ENCODE measurements around the gene DCAF11. TPM values are rescaled to one million over a fixed set of nuclear protein-coding genes. Genes with fewer than 3 reads are reported as not detected.
"Not testable (repeated sequence)": the region's sequence is repeated elsewhere in the genome, so short reads cannot be mapped to it uniquely, and the experiment has no call there.

DCAF11 gene
- total RNA-seq, 2 donors from 2014 or later, result 101 to 107 TPM

- intact Hi-C loops (cut with DNase I, micrococcal nuclease), result no loop called here
- no peak for ATAC-seq
- no peak for DNase-seq
Measured at GRCh38 chr14:24093207-24093900, 21.2 kb upstream of the DCAF11 start.

DNA sequence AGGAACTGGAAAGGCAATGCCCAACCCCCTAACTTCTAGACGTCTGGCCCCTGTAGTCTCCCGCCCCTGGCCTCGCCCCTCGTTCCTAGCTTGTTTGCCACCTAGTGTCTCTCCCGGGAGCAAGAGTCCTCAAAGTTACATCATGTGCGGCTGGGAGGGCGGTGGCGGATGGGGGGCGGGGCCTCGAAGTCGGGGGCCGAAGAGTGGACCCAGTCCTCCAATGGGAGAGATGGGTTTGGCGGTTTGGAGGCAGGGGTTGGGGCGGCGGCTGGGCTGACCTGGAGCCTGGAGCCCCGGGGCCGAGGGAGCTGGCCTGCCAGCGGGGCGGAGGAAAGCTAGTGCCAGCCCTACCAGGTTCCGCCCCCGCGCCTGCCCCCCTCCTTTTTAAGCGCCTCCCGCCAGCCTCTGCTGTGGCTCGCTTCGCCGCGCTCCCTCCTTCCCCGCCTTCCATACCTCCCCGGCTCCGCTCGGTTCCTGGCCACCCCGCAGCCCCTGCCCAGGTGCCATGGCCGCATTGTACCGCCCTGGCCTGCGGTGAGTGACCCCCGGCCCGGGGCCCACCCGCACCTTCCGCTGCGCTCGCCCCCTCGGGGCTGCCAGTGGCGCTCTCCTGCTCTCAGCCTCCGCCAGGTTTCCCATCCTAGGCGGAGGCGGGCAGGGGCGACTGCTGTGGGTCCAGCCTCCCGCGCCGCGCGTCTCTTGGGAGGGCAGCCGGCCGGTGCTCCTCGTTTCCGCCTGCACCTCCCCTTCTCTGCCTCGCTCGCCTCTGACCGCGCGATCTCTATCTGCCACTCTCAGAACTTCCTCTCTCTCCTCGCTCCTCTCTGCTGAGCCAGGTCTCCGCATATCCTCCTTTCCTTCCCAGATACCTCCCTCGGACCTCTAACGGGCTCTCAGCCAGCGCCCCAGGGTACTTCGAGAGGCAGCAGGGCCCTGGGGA is 20.4 kb upstream of the DCAF11 start, which contains the start of gene PCK2:
Gene PCK2, plus strand, starts transcription at position 411 of the 940 bp plus-strand sequence. Its CDS starts 95 bp downstream, at position 506.
- peak; percentile 97 for DNase-seq
- intact Hi-C loops (cut with DNase I, micrococcal nuclease), result no loop called here
- peak; percentile 74 for ATAC-seq

GRCh38 chr14:24094841-24095270 is 19.7 kb upstream of the DCAF11 start:
- ATAC-seq, result peak; percentile 3
- peak in 1 of 2 donors; percentile 44 for DNase-seq
- intact Hi-C loops (cut with DNase I, micrococcal nuclease), result no loop called here

DNA sequence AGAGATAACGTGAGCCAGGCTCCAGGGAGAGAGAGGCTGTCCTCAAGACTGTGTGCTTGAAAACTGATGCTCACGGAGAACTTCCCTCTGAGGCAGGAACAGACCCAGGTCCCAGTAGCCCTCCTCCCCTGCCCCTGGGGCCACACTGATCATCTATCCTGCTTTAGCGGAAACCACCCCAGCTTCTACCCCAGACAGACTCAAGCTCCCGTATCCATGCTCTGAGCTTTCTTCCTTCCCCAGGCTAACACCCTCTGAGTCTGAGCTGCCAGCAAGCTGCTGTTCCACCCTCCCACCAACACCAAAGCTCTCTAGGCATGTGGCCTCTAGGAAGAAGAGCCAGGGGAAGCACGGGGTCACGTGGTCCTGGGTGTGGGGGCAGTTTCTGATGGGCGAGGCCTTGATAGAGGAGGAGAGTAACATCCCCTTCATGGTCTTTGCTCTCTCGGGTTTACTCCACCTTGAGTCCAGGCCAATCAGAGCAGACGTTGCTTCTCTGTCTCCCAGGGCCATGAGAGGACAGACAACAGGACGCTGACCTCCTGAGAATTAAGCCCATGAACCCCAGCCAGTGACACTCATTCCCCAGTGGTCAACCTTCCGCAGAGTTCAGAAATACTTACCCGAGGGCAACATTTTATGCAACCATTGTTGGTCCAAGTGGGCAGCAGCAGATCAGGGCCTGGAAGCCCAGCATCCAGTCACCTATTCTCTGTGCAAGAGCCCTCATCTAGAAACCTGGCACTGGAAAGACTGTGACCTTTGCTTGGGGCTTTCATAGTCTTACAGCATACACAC is 19.1 kb upstream of the DCAF11 start:
- intact Hi-C loops (cut with DNase I, micrococcal nuclease), result no loop called here
- ATAC-seq (peak; percentile 65), DNase-seq (peak; percentile 91 to 95)

DNA sequence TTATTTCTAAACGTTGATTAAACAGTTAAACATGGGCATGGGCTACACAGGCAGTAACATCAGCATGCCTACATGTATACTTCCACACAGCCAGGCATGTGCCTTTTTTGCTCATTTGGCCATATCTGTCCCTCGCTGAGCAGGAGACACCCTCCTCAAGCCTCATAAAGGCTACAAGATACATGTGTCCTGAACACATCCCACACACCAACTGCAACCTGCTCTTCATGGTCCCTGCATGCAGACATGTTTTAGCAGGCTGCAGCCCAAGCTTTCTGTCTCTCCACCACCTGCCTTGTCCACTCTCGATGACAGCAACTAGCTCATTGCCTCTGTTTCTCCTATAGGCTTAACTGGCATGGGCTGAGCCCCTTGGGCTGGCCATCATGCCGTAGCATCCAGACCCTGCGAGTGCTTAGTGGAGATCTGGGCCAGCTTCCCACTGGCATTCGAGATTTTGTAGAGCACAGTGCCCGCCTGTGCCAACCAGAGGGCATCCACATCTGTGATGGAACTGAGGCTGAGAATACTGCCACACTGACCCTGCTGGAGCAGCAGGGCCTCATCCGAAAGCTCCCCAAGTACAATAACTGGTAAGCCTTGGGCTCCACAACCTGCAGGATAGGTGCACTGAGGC is 17.9 kb upstream of the DCAF11 start:
- intact Hi-C loops (cut with DNase I, micrococcal nuclease), result no loop called here
- ATAC-seq (no peak), DNase-seq (no peak)

DNA sequence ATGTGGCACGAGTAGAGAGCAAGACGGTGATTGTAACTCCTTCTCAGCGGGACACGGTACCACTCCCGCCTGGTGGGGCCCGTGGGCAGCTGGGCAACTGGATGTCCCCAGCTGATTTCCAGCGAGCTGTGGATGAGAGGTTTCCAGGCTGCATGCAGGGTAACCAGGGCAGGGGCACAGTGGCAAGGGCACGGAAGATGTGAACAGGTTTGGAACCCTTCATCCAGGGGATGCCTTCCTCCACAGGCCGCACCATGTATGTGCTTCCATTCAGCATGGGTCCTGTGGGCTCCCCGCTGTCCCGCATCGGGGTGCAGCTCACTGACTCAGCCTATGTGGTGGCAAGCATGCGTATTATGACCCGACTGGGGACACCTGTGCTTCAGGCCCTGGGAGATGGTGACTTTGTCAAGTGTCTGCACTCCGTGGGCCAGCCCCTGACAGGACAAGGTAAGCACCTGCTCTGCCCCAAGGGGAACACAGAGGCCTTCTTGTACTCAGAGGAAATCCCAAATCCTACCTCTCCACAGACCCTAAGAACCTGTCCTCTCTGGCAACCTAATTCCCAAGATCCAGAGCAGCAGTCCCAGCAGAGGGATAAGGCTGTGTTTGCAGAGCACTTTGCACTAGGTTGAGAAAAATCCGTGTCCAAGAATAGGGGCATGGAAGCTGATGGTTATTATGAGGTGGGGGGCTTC is 16.2 kb upstream of the DCAF11 start:
- intact Hi-C loops (cut with DNase I, micrococcal nuclease), result no loop called here

DNA sequence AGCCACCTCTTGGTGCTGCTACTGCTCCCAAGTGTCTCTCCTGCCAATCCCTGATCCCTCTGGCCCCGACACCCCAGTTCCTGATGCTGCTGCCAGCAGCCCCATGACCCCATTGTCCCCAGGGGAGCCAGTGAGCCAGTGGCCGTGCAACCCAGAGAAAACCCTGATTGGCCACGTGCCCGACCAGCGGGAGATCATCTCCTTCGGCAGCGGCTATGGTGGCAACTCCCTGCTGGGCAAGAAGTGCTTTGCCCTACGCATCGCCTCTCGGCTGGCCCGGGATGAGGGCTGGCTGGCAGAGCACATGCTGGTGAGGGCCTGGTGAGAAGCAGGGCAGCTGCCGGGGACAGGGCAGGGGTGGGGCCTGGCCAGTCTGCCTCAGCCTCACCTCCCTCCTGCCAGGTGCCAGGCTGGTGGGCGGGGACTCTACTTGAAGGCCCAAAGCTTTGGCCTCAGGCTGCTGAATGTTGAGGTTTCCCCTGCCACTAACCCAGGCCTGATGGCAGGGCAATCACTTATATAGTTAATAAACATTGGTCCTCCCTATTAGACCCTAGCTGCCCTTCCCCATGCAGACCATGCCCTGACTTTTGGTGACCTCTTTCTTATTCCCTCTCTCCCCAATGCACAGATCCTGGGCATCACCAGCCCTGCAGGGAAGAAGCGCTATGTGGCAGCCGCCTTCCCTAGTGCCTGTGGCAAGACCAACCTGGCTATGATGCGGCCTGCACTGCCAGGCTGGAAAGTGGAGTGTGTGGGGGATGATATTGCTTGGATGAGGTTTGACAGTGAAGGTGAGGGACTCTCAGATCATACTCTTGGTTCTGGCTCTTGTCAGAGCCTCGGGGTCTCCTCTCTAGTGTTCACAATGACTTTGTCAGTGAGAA is 15.4 kb upstream of the DCAF11 start:
- no peak for ATAC-seq
- intact Hi-C loops (cut with DNase I, micrococcal nuclease), result no loop called here
- peak in 1 of 2 donors; percentile 48 for DNase-seq

More for the DNA sequence above, 16.2 kb upstream of the DCAF11 start:
- DNase-seq (no peak), ATAC-seq (no peak)

DNA sequence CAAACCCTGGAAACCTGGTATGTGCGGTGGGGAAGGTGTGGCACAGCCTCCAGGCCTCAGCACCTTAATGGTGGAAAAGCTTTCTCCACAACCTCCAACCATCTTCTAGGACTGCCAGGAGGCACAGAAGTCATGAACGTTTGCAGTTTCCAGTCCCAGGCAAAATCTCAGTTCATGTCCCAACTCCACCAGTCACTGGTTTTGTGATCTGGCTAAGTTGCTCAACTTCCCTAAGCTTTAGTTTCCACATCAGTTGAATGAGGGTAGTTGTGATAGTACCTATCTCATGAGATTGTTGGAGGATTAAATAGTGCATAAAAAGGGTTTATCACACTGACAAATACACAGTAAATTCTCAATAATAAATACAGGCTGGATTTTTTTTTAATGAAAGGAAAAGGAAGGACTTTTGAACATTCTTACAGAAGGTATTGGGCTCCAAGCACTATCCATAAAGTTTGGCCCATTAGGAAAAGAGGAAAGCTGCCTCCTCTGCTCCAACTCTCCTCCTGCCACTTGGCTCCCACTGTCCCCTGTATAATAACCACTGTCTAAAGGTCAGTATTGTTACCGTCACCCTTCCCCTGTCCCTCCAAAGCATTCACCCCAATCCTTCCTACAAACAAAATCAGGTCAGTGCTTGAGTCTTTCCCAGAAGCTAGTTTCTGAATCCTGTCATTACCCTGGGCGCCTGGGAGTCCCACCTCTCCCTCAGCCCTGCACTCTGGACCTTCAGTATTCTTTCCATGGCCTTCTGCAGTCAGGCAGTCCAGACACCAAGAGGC is 14.2 kb upstream of the DCAF11 start:
- ATAC-seq, result no peak
- no peak for DNase-seq
- intact Hi-C loops (cut with DNase I, micrococcal nuclease), result no loop called here

GRCh38 chr14:24100982-24101494 is 13.5 kb upstream of the DCAF11 start:
- intact Hi-C loops (cut with DNase I, micrococcal nuclease), result no loop called here
- DNase-seq, result no peak
- no peak for ATAC-seq

DNA sequence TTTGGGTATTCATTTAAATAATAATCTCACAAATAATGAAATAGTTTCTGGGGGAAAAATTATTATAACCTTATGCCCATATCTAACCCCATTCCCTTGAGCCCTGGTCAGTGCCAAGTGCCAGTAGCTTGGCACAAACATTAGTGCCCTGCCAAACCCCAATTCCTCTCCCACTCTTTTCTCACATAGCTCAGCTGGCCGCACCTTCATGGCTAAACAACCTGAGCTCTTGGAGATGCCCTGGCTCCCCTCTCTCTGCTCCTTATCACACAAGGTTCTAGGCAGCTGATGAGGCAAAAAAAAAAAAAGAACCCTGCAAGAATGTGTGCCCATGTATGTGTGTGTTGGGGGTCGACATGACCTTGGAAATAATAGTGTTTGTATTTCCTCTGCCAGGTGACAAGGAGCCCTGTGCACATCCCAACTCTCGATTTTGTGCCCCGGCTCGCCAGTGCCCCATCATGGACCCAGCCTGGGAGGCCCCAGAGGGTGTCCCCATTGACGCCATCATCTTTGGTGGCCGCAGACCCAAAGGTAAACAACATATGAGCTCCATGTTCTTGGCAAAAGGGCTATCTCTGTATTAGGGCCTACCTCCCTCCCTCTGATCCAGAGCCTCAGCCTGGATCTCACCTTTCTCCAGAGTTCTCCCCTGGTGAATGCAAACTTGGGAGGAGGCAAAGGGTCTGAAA is 12.1 kb upstream of the DCAF11 start:
- no peak for ATAC-seq
- no peak for DNase-seq
- intact Hi-C loops (cut with DNase I, micrococcal nuclease), result no loop called here

DNA sequence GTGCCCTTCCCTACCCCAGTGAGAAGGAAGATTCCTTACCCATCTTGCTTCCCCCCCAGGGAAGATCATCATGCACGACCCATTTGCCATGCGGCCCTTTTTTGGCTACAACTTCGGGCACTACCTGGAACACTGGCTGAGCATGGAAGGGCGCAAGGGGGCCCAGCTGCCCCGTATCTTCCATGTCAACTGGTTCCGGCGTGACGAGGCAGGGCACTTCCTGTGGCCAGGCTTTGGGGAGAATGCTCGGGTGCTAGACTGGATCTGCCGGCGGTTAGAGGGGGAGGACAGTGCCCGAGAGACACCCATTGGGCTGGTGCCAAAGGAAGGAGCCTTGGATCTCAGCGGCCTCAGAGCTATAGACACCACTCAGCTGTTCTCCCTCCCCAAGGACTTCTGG is 11.1 kb upstream of the DCAF11 start:
- intact Hi-C loops (cut with DNase I, micrococcal nuclease), result no loop called here
- DNase-seq (no peak), ATAC-seq (no peak)

- ATAC-seq; intact Hi-C loops (cut with DNase I, micrococcal nuclease): not testable (repeated sequence)
Measured at GRCh38 chr14:24105609-24106239, 8.9 kb upstream of the DCAF11 start.

GRCh38 chr14:24106672-24107271 is 7.8 kb upstream of the DCAF11 start:
- intact Hi-C loops (cut with DNase I, micrococcal nuclease), result no loop called here
- DNase-seq, result no peak
- ATAC-seq, result no peak

More at GRCh38 chr14:24105609-24106239, 8.9 kb upstream of the DCAF11 start:
- not testable (repeated sequence) for DNase-seq

DNA sequence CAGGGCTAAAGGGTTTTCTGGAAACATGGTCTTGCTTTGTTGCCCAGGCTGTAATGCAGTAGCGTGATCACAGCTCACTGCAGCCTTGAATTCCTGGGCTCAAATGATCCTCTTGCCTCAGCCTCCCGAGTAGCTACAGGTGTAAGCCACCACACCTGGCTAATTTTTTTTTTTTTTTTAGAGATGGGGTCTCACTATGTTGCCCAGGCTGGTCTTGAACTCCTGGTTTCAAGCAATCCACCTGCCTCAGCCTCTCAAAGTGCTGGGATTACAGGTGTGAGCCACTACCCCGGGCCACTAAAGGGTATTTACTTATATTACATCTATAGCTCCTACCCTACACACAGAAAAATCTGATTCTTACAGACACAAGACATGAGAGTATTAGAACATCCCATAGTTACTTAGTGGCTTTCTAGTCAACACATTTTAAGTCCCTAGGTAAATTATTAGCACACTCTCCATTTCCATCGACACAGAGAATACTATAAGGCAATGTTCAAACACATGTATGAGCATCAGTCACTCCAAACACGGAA is 6.2 kb upstream of the DCAF11 start:
- intact Hi-C loops (cut with DNase I, micrococcal nuclease), result no loop called here
- no peak for ATAC-seq
- no peak for DNase-seq
